Iris pigment epithelial cell (primary cell): ENCODE data around the gene BCL2L13.
"Not testable (repeated sequence)": the region's sequence is repeated elsewhere in the genome, so short reads cannot be mapped to it uniquely, and the experiment has no call there.

Source experiments
- DNase-seq: peaks from one replicate; pipeline ENCODE4 v3.0.0-alpha.2; 2011; ENCODE audit warnings: low read depth

Gene BCL2L13

DNA sequence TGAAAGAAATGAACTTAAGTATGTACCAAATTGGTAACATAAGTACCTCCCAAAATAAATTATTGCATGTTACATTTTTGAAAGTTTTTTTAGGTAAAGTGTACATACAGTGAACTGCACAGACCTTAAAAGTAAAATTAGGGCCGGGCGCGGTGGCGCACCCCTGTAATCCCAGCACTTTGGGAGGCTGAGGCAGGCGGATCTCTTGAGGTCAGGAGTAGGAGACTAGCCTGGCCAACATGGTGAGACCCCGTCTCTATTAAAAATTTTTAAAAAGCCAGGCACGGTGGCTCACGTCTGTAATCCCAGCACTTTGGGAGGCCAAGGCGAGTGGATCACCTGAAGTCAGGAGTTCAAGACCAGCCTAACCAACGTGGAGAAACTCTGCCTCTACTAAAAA is 1.7 kb upstream of the BCL2L13 start:
- DNase-seq = not testable (repeated sequence)

DNA sequence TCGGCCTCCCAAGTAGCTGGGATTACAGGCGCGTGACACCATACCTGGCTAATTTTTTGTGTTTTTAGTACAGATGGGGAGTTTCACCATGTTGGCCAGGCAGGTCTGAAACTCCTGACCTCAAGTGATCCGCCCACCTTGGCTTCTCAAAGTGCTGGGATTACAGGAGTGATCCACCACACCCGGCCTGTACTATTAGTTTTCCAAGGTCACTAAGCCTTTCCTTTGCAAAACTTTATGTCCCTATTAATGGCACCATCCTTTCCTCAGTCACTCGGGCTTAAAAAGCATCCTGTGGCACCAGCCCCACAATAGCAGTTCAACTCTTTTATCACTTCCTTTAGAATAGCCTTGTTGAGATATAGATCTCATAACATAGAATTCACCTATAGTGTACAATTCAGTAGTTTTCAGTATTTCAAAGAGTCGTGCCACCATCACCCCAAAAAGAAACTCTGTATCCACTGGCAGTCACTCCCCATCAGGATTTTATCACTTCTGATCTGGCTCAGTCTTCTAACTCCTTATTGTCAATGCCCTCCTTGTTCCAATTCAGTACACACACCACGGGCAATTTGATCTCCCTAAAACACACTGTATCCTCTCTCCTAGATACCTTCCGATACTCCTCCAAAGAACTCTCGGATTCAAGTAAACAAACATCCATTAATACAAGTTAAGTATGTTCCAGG is 921 bp upstream of the BCL2L13 start:
- no peak for DNase-seq

DNA sequence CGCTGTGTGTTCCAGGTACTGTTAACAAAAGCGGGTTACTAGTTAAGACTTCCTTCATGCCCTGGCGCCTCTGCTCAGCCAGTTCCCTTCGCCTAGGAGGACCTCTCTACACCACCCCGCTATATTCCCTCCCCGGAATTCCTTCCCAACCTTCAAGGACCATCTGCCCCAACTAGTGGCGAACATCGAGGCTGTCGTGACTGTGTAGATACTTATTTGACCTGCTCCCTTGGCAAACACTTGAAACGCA is 450 bp upstream of the BCL2L13 start:
- no peak for DNase-seq

GRCh38 chr22:17639247-17639741 is 737 bp downstream of the BCL2L13 start:
- peak; percentile 80 for DNase-seq

DNA sequence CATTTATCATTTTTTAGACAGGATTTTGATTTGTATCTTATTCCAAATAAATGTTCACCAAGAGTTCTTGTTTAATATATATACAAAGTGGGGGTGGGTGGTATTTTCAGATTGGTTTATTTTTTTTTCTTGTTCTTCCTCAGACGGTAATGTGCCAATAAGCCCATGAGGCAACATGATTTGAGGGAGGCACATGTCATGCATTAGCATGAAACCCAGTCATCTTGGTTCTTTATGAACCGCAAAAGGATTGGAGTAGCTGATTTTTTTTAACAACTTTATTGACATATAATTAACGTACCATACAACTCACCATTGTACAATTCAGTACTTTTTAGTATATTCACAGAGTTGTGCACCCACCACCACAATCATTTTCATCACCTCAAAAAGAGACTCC is 2.7 kb downstream of the BCL2L13 start:
- no peak for DNase-seq

DNA sequence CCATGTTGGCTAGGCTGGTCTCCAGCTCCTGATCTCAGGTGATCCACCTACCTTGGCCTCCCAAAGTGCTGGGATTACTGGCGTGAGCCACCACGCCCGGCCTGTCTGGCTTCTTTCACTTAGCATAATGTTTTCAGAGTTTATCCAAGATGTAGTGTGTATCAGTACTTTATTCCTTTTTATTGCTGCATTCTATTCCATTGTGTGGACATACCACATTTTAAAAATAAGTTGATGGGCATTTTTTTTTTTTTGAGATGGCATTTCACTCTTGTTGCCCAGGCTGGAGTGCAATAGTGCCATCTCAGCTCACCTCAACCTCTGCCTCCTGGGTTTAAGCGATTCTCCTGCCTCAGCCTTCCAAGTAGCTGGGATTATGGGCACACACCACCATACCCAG is 3.8 kb downstream of the BCL2L13 start:
- not testable (repeated sequence) for DNase-seq

- DNase-seq = no peak
Observed at GRCh38 chr22:17647452-17647851, 8.9 kb downstream of the BCL2L13 start.

- peak; percentile 37 for DNase-seq
Observed at GRCh38 chr22:17647991-17648390, 9.4 kb downstream of the BCL2L13 start.

DNA sequence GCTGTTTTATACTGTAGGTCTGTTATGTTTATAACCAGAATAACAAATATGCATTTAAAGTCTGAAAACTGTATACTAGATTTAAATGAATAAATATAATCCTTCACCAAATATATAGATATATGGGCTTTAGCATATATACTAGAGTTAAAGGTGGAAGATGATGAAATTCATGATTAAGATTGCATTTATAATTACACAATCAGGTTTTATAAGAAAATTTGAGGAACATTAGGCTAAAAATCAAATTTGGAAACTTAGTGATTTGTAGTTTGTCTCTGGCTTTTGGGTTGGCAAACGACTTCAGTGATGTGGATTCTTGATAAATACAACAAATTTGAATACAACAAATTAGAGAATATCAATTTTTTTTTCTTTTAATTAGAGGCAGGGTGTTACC is 10.0 kb downstream of the BCL2L13 start:
- DNase-seq = no peak

GRCh38 chr22:17655289-17655688 is 16.7 kb downstream of the BCL2L13 start:
- DNase-seq = peak; percentile 41

GRCh38 chr22:17656870-17657395 is 18.4 kb downstream of the BCL2L13 start:
- no peak for DNase-seq

DNA sequence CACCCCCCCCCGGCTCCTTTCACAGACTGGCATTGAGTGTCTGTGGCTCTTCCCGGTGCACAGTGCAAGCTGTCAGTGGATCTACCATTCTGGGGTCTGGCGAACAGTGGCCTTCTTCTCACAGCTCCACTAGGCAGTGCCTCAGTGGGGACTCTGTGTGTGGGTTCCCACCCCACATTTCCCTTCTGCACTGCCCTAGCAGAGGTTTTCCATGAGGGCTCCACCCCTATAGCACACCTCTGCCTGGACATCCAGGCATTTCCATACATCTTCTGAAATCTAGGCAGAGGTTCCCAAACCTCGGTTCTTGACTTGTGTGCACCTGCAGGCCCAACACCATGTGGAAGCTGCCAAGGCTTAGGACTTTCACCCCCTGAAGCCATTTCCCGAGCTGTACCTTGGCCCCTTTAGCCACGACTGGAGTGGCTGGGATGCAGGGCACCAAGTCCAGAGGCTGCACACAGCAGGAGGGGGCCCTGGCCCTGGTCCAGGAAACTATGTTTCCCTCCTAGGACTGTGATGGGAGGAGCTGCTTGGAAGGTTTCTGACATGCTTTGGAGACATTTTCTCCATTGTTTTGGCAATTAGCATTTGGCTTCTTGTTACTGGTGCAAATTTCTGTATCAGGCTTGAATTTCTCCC is 26.0 kb downstream of the BCL2L13 start:
- DNase-seq = no peak

DNA sequence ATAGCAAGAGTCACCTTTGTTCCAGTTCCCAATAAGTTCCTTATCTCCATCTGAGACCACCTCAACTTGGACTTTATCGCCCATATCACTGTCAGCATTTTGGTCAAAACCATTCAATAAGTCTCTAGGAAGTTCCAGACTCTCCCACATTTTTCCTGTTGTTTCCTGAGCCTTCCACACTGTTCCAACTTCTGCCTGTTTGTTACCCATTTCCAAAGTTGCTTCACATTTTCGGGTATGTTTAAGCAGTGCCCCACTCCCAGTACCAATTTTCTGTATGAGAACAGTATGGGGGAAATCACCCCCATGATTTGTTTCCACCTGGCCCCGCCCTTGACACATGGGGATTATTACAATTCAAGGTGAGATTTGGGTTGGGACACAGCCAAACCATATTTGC is 26.7 kb downstream of the BCL2L13 start:
- no peak for DNase-seq

DNA sequence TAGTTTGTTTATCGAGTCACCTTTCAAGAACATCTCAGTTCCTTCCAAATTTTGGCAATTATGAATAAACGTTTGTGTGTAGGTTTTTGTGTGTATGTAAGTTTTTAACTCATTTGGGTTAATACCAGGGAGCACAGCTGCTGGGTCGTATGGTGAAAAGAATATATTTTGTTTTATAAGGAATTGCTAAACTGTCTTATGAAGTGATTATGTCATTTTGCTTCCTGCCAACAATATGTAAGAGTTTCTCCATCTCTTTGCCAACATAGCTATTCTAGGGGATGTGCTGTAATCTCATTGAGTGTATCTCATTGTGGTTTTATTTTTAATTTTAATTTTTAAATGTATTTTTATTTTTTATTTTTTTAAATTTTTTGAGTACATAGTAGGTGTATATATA is 27.3 kb downstream of the BCL2L13 start:
- peak; percentile 54 for DNase-seq

DNA sequence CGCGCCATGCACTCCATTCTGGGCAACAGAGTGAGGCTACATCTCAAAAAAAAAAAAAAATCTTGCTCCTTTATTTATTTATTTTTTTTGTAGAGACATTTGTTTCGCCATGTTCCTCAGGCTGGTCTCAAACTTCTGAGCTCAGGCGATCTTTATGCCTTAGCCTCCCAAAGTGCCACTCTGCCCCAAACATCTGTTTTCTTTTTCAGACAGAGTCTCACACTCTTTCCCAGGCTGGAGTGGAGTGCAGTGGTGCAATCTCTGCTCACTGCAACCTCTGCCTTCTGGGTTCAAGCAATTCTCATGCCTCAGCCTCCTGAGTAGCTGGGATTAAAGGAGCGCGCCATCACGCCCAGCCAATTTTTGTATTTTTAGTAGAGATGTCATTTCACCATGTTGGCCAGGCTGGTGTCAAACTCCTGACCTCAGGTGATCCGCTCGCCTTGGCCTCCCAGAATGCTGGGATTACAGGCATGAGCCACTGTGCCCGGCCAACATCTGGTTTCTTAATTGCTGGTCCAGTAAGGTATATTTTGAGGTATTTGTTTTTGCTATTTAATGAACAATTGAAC is 33.0 kb downstream of the BCL2L13 start:
- not testable (repeated sequence) for DNase-seq

DNA sequence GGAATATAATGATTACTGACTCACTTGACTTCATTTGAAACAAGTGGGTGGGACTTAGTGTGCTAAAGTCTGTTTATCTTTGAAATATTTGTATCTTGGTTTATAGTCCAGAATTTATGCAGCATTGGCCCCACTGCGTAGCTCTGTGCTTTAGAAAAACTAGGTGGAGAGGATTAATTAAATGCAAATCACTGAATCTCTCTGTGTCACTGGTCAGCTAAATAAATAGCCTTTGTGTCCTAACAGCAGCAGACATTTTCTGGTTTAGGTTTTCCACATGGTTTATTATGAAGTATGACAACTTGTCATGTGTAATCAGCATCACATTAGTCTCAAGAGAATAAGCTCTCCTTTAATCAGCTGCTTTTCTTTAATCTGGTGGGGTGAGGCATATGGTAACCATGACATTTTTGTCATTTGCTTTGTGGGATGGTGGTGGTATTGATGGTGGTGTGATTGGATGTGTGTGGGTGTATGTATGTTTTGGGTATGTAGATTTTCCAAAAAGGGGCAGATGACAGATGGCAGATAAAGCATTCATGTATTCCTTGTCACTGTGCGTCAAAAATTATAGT is 33.9 kb downstream of the BCL2L13 start:
- peak; percentile 50 for DNase-seq

GRCh38 chr22:17674152-17674551 is 35.6 kb downstream of the BCL2L13 start:
- DNase-seq = no peak

DNA sequence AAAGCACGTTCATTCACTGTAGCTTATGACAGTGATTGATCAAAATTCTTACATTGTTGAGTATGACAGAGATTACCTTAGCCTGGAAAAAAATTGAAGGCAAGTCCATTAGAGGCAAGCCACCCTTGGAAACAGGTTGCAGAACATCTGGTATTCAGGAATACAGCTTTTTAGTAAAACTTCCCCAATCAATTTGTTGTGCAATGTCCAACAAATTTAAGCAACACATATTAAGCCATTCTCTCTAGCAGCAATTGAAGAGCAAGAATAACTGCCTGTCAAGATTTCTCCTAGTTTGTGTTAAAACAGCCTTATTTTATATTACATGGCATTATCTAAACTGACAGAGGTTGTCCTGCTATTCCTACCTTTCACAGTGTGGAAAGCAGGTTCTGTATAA is 37.0 kb downstream of the BCL2L13 start:
- DNase-seq = no peak

- no peak for DNase-seq
Observed at GRCh38 chr22:17678817-17679385, 40.3 kb downstream of the BCL2L13 start.

- DNase-seq = no peak
Observed at GRCh38 chr22:17684245-17684644, 45.7 kb downstream of the BCL2L13 start.

GRCh38 chr22:17692841-17693240 is 54.3 kb downstream of the BCL2L13 start:
- no peak for DNase-seq

DNA sequence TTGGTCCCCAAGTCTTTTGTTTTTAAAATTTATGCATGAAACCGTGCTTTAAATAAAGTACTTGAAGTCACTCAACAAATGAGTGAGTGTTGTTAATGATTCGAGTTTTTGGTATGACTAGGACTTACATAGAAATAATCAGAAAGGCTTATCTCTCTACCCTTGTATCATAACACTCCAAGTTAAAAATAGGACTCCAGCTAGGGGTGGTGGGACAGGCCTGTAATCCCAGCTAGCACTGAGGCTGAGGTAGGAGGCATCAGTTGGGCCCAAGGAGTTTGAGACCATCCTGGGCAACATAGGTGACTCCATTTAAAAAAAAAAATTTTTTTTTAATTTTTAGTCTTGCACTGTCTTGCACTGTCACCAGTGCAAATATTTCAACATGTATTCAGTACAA is 55.6 kb downstream of the BCL2L13 start:
- no peak for DNase-seq

GRCh38 chr22:17694752-17695151 is 56.2 kb downstream of the BCL2L13 start:
- DNase-seq = no peak
